IPS DF 19.7 (cell line): Measurements from ENCODE around the gene ETNK2.

Experiments
- DNase-seq: peaks from one replicate; pipeline ENCODE4 v3.0.0-alpha.2; 2013; ENCODE audit warnings: low read depth, low spot score

The ETNK2 gene

DNA sequence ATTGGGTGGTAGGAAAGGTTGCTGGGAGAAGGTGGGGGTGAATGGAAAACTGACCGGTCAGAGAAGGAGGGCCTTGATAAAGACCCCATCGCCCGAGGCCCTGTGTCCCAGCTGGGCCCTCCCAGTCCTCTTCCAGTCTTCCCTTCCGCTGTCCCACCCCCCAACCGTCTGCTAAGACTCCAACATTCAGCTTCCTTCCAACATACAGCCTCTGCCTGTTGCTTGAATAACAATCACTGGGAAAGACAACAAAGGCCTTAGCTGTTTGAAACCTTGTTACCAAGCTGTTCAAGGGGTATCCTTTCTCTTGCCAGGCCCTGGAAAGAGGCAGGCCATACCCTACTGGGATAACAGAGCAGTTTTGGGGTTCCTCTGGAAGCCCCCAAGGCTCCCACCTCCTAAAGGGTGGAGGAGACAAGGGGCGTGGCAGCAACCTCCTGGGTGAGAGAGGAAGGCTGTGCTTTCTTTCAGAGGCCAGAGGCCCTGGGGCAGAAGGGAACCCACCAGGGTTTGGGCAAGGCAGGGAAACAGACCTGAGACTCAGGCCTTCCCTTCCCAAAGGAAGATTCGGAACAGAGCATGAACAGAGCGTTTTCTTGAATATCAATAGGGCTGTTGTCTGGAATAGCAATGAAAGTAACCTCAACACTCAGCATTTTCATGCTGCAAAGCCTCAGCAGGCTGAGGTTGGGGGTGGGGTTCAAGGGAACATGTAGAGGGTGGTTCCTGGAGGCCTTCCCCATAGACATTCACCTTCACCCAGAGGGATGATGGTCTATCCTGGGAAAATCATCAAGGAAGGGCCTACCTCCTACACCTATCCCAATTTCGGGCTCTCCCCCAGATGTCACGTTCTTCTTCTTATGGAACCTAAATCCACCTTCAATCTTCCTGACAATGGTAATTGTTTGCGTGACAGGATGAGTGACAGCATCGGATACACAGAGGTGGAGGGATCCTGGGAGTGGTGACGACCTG, 4.1 kb downstream of the ETNK2 start:
- no peak for DNase-seq

DNA sequence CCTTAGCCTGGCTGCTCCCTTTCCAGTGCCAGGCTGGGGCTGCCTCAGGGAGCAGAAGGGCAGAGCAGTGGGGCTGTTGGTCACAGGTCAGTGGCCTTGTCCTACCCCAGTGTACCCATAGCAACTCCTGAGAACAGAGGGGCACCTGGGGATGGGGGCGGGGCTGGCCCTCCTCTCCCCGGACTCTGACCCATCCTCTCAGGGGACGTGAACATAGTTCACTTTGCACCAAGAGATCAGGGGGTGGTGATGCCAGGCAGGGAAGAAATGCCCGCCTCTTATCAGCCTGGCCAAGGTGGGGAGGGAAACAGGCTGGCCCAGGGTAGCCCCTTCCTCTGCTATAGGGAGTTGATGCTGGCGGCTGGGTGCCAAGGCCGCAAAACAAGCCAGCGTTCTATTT, 4.9 kb downstream of the ETNK2 start:
- no peak for DNase-seq

DNA sequence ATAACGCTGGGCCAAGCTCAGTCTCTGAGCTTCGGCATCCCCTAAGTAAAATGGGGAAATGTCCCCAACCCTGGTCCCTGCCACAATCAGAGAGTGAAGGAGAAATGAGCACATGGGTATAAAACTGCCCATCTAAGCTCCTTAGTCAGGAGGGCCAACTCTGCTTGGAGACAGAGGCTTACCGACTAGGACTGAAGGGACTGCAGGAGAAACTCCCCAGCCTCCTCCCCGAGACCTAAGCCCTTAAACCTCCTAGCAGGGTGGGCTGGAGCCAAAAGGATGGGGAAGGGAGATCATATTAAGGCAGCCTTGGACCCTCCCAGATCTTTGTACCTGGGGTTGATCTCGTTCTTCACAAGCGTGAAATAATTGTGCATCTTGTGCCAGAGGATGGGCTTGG, 5.5 kb downstream of the ETNK2 start:
- no peak for DNase-seq

DNA sequence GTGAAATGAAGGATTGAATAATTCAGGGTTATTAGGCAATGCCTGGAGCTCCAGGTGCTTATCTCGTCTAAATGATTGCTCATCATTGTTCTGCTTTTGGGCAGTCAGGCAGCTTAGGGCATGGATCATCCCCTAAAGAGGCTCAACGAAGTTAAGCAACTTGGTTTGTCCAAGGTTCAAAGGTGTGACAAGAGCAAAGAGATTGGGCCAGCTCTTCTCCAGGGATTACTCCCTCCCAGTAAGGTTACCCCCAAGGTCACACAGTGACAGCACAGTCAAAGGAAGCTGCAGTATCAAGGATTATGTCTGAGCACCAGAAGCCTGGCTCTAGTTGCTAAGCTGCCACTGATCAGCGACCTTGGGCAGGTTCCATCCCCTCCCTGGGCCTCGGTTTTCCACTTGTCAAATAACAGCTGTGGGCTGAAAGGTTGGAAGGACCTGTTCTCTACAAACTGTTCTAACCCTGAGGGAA, 6.8 kb downstream of the ETNK2 start:
- no peak for DNase-seq

DNA sequence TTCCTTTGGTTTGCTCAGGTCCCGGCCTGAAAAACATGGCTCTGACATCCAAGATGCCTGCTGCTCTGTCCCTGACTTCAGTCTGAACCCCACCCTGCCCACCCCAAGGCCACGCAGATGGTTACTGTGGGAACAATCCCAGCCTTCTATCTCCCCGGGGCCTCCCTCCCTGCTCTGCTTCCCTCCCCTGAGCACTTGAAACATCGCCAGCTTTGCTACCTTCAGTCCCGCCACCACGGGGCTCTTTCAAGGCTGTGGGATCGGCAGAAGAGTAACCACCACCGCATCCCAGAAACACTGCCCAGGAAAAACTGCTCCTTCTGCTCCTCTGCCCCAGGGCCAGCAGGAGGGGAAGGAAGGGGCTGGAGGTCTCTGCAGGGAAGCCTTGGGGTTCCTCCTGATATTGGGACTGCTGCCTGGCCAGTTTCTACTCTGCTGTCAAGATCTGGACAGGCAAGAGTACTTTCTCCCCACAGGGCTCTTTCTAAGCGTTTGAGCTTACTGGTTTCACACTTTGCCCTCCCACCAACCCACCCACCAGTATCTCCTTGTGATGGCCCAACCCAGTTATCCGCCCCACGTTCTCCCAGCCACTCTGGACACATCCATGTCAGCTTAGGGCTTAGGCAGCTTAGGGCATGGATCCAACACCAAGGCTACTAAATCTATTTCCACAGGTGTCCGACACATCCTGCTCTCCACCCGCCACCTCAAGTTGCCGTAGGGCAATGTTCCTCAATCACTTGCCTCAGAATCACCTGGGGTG, 8.4 kb downstream of the ETNK2 start:
- DNase-seq, result no peak

DNA sequence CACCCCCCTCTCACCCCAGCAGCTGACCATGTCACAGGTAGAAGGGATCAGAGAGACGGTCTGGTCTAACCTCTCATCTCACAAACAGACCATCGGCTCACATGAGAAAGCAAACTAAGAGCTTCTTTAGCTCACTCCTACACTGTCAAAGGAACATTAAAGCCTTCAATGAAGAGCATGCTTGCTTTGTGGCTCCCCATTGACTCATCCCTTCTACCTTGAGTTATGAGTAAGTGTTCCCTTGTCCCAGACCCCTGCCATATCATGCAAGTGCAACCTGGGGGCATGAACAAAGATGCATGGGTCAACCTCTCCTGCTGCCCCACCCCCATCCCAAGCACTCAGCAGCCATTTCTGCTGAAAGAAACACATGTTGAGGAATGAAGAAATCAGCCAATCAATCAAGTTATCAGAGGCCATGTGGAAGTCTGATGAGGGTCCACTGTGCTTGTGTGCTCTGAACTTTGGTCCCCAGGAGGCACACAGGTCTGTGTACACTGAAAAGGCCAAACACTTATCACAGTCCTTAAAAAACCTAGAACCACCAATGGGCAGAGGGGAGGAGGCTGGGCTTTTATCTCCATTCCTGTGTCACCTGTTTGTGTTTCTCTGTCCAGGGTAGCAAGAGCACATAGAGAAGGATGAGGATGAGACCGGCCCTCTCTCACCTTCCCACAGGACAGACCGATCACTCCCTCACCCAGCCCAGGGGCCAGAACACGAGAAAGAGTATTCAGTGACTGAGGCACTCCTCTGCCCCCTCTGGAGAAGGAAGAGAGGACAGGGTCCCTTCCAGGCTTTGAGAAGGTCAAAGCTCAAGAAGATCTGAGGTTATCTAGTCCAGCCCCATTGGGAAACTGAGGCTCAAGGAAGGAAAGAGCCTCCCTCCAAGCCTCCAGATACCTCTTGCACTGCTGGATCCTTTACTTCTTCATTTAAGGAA, 9.5 kb downstream of the ETNK2 start:
- no peak for DNase-seq

DNA sequence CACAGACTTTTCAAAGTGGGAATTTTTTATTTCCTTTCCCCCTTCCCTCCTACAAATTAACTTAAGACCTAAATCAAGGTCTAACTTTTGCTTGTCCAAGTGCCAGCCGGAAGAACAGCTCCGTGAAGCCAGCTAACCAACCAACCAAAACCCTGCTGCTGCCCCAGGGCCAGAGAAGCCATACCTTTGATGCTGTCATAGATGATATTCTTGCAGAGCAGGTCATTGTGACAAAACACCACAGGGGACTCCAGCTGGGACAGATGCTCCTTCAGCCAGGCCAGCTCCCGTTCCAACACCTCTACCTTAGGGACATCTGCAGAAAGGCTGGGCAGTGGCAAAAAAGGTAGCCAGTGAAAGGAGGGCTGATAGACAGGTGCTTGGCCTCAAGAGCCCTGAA, 10.7 kb downstream of the ETNK2 start:
- DNase-seq, result no peak

DNA sequence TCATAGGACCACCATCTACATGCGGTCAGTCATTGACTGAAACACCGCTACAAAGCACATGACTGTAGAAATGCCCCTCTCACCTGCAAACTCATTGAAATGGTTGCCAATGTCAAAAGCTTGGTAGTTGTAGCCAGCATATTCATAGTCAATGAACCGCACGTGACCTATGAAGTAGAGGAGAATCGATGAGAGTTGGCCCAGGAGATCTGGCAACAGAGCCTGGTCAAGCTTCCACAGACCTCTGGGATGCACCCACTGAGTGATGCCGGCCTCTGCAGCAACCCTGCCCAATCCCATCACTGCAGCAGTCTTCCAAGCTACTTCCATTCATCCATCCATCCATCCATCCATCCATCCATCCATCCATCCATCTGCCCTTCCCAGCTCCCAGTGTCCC, 11.9 kb downstream of the ETNK2 start:
- DNase-seq, result no peak

DNA sequence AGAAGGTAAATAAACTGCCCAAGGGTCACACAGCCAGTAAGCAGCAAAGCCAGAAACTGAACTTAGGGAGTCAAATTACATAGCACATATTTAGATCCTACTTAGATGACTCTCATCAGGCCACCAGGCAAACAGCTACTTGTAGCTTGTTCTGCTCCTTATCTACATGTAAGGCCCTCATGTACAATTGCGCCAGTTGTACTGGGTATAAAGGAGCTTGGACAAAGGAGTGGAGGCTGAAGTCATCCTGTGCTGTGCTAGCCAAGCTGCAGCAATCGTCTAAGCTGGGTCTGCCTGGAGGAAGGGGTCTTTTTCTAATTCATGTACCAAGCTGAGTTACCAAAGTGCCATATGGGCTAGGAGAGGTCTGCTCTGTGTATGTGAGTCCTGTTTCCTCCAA, 12.8 kb downstream of the ETNK2 start:
- DNase-seq, result no peak

DNA sequence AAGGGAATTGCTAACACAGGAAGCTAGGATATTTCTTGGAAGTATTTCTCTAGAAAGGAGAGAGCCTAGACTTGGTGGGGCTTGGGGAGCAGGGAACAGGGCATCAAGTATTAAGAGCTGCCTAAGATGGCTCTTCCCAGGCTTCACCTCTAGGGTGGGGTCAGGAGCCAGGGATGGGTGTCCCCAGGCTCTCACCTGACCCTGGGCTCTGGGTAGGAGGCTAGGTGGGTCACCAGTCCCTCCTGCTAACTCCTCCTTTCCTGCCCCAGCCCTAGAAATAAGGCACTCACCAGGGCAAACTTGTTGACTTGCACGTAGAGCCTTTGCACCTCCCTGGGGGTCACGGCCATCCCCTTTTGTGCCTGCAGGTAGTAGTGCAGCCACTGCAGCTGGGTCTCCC, 15.0 kb downstream of the ETNK2 start:
- DNase-seq, result no peak

DNA sequence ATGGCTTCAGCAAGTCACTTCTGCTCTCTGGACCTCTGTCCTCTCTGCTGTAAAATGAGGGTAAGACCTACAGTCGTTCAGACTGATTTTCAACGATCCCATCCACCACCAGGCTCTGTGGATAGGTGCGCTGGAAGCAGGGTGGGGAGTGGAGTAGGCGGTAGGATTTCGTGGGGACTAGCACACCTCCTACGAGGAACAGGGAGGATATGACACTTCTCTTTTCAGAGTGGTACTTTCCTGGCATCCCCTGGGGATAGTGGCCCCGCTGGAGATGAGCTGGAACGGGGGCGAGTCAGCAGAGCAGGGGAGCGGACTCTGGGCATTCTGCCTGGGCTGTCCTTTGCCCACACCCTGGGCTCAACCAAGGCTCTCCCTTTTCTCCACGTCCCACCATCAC, 17.7 kb downstream of the ETNK2 start:
- DNase-seq, result no peak

DNA sequence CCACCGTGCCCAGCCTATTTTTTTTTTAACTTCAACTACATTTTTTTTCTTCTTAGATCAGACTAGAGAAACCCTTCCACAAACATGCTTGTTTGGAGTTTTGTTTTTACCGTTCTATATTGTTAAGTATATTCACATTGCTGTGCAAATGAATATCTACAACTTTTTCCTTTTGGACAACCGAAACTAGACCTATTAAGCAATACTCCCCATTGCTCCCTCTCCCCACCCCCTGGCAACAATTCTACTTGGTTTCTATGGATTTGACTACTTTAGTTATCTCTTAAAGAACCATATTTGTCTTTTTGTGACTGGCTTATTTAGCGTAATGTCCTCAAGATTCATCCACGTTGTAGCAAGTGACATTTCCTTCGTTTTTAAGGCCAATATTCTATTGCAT, 19.1 kb downstream of the ETNK2 start:
- DNase-seq, result no peak

DNA sequence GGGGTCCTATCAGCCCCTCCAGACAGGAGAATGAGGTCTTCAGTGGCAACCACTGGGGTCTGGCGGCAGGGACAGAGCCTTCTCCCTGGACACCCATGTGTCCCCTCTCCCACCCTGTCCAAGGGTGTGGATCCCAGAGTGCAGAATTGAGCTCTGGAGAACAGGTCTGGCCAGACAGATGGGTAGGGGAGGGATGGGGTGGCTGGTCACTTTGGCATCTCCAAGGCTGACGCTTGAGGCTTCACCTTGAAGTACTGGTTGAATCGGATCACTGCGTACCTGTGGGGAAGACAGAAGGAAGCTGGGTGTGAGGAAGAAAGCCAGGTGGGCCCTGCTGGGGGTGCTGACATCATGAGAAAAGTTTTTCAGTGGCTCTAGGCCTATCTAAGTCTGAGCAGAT, 19.9 kb downstream of the ETNK2 start:
- no peak for DNase-seq

DNA sequence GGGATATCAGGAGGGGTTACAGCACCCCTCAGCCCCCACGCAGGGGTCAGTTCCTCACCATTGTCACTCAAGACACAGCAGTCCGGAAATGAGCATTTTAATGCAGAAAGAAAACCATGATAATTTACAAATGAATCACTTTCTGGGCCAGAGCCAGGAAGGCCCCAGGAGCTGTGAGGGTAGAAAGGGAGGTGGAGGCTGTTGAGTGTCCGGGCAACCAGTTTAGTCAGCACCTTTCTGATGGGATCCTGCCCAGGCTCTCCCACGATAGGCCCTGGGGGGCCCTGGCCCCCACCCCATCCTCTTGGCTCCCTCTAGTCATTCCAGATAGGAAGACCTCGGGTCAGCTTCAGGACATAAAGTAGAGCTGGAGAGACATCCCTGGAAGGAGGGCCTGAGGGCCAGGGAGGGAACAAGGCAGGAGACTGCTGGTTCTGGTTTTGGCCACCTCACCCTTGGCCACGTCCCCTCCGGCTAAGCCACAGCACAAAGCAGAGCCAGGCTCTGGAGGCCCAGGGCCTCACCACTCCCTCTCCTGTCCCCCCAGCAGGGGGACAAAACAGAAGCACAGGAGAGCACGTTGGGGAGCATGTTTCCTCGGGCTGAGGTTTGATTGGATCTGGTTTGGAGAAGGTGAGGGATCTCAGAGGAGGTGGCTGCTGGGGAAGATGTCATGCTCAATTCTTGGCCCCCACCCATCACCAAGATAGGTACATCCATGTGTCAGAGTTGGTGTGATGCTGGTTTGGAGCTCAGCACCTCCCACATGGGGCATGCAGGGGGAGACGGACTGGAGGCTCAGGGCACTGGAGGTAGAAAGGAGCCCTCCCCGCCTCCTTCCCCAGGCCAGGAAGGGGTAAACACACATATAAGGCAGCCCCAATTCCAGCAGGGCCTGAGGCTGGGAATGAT, 20.6 kb downstream of the ETNK2 start:
- DNase-seq, result no peak

DNA sequence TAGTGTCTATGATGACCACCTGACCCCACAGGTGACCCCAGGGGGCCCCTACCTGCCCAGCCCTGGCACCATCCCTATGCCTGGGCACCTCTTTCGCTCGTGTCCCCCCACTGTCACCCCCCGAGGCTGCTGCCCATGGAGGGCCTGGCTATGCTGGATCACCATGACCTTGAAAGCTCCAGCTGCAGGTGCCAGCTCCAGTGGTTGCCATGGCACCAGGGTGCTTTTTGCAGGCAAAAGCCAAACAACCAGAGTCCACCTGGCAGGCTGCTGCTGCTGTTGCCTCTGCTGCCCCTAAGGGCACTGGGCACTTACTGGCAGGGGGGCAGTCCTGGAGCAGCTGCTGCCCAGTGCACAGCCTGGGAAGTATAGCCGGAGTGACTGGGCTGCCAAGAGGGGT, 21.7 kb downstream of the ETNK2 start:
- DNase-seq, result no peak

DNA sequence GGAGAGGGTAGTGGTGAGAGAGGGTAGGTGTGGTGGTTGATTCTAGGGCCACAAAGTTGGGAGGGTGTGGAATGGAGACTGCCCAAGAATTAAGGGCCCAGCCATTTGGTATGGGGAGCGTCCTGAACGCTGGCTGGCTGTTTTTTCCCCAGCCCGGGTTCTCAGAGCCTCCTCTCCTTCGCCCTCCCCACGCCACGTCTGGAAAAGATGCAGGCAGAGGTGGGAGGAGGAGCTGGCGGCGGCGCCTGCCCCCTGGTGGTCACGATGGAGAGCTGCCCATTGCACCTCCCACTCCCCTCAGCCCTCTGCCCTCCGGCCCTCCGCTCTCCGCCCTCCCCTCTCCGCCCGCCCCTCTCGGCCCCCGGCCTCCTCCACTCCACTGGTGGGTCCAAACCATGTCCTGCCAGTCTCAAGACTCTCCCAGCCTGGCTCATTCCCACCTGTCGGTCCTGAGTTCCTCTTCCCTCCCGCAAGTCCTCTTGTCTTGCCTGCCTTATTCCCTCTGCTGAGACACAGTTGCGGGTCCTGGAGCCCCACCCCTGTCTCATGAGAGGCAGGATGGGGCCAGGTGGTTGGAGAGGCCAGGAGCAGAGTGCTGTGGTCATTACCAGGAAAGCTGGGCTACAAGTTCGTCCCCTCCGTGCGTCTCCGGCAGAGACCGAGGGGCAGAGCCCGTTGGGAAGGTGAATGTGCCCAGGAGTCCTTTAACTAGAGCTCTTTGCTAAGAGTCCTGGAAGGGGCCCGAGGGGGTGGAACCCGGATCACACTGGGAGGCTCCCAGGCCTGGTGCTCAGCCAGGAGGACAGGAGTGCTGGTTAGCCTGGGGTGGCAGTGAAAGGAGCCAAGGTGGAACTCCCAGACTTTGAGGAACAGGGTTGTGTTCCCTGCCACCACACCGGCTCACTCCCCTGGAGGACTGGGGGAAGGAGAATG, 22.6 kb downstream of the ETNK2 start:
- no peak for DNase-seq

DNA sequence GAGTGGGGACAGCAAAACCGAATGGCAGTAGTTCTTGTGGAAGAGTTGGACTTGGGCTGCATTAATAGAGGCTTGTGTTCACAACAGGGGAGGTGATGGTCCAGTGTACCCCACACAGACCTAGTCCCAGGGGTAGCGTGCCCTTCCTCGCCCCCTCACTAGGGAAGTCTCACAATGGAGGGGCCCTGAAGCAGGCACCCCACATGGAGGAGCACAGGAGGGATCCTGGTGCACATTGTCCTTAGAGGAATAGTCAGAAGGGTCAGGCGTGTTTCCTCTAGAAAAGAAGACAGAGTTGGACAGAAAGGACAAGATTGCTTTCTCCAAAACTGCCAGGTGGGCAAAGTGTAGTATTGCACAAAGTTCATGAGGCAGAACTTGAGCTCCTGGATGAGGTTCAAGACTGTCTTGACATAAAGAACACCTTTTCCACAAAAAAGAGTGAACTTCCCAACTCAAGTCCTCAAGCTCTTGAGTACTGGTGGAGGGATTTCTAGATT, 23.3 kb downstream of the ETNK2 start:
- DNase-seq, result no peak

DNA sequence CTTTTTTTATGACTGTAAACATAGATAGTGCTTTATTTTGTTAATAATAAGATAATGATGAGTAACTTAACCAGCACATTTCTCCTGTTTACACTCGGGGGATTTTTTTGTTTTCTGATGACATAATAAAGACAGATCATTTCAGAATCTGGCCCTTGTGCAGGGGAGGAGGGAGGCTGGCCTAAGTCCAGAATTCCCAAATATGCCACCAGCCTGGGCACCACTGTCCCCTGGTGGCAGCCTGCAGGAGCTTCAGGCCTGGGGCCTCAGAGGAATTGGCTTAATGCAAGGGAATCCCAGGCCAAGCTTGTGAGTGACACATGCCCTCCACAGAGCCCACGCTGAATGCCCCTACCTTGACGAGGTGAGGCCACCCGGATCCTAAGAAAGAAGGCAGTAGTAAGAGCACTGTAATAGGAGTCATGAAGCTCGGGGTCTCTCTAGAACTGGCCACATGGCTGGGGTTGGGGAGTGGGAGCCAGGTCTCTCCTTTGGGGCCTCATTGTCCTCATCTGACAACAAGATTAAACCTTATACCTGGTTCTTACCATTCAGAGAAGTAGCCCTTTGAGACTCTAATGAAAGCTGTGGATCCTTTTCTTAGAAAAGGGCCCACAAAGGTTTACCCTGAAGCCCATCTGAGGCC, 24.1 kb downstream of the ETNK2 start:
- DNase-seq, result no peak

DNA sequence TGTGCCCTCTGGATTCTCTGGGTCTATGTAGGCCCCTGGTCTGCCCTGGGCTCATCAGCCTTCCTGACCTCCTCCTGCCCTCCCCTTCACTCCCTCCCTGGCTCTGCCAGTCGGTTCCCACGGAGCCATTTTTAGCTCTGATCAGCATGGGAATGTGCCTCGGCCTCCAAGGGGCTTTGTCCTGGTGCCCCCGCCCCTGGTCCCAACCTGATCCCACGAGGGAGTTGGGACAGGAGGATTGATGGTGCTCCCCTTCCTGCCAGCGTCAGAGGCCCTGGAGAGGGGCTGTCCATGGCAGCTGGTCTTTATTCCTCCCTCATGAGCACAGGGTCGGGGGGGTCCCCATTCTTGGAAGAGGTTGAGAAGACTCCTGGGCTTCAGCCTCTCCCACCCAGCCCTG, 24.9 kb downstream of the ETNK2 start:
- no peak for DNase-seq
